ENCODE results near the gene GGNBP2.

Gene GGNBP2

GRCh38 chr17:36632916-36633771, 88.4 kb downstream of the GGNBP2 start:
- no peak for DNase-seq
